Epithelial cell of prostate (primary cell): ENCODE data around the gene RCSD1.
"Not testable (repeated sequence)": the region's sequence is repeated elsewhere in the genome, so short reads cannot be mapped to it uniquely, and the experiment has no call there.

Source experiments
- DNase-seq: peaks from one replicate; pipeline ENCODE4 v3.0.0-alpha.2; 2011; ENCODE audit warnings: low read depth, low spot score
- H3K27ac ChIP-seq: fragments of 450-650 bp; 2 replicates; pipeline ENCODE4 v1.5.1; 2017; ENCODE audit warnings: mild to moderate bottlenecking

RCSD1 gene

DNA sequence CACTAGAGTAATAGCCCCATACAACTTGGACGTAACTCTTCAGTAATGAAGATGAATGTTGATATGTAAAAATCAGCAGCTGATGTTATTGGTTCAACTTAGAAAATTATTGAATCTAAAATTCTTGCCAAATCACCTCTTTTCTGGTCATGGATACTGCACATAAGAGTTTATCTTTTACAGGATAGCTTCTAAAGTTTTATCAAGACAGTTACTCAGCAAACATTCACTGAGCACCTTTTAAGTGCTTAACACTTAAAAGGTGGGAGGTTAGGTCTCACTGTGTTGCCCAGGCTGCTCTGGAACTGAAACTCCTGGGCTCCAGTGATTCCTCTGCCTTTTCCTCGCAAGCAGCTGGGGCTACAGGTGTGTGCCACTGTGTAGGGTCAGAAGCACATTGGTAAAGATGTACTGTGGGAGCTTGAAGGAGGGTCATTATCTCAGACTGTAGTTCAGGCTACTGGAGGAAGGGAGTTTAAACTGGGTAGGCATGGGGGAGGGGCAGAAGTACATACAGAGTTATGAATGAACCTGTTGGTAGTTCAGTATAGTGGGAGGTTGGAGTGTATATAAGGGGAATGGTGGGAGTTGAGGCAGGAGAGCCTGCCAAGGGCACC, 93.8 kb downstream of the RCSD1 start:
- no peak overlapping the region for H3K27ac ChIP-seq
- DNase-seq = no peak

DNA sequence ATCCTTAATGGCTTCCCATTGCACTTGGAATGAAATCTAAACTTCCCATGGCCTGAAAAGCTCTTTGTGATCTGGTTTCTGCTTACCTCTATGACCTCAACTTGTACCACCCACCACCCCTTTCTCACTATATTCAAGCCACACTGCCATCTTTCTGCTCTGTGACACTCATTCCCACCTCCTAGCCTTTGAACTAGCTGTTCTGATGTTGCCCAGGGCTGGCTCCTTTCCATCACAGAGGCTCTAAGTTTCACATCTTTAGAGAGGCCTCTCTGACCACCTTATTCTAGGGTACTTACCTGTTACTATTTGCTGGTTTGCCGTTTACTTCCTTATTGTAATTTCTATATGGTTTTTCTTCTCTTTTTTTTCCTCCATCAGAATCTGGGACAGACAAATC, 96.0 kb downstream of the RCSD1 start:
- H3K27ac ChIP-seq = no peak overlapping the region
- DNase-seq = no peak

DNA sequence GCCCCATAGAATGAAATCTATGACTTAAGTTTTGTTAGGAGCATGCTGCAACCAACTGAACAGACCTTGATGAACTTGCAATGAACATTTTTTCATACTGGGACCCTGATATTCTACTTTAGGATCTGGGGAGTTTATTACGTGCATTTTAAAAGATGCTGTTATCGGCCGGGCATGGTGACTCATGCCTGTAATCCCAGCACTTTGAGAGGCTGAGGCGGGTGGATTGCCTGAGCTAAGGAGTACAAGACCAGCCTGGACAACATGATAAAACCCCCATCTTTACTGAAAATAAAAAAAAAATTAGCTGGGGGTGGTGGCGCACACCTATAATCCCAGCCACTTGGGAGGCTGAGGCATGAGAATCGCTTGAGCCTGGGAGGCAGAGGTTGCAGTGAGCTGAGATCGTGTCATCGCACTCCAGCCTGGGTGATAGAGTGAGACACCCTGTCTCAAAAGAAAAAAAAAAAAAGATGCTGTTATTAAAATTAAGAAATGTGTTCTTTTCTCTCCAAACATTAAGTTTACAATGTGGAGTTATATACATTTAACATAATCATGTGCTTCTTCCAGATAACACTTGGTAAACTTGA, 98.9 kb downstream of the RCSD1 start:
- DNase-seq = no peak
- no peak overlapping the region for H3K27ac ChIP-seq

GRCh38 chr1:167734227-167734626, 104.2 kb downstream of the RCSD1 start:
- no peak for DNase-seq
- no peak overlapping the region for H3K27ac ChIP-seq

GRCh38 chr1:167734841-167735240, 104.8 kb downstream of the RCSD1 start:
- no peak for DNase-seq
- no peak overlapping the region for H3K27ac ChIP-seq

DNA sequence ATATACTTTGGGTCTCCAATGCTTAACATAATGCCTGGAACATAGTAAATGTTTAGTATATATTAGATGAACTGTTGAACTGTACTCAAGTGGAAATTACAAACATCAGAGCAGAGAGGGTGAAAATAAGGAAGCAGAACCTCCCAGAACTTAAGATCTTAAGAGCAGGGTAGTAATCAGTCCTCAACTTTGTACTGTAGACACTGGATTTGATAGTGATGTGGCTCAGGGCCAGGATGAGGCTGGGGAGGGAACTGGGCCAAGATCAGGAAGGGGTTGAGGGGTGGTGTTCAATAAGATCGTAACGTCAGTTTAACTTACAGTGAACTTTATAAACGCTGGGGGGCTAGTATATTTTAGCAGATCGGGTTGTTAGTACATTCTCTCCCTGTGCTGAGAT, 107.1 kb downstream of the RCSD1 start:
- no peak overlapping the region for H3K27ac ChIP-seq
- DNase-seq = no peak

DNA sequence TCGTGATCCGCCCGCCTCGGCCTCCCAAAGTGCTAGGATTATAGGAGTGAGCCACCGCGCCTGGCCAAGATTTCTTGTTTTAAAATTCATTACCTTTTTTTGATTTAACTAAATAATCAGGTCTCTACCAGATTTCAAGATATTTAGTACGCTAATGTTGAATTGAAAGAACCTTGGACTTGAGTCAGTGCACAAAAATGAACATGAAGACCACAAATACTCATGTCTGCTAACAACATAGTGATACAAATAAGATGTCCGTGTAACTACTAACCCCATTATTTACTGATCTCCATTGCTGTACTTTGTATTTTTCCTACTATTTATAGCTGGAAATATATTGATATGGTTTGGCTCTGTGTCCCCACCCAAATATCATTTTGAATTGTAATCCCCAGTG, 108.1 kb downstream of the RCSD1 start:
- H3K27ac ChIP-seq = no peak overlapping the region
- DNase-seq = no peak

DNA sequence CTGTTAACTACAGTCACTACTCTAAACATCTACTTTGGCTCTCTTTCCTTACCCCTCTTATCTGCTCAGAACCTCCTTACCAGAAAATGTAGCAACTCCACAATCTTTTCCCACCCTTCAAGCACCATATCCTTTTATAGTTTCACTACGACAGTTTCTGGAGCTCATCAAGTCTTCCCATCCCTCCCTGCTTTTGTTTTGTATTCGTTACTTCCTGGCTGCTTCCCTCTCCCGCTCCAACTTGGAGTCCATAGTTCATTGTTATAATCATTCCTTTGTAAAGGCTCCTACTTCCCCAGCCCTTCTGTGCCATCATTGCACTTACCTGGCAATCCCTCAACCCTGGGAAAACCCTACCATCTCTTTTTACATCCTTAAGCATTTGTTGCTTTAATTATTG, 109.7 kb downstream of the RCSD1 start:
- H3K27ac ChIP-seq = no peak overlapping the region
- DNase-seq = no peak

GRCh38 chr1:167741103-167741502, 111.1 kb downstream of the RCSD1 start:
- not testable (repeated sequence) for DNase-seq
- peak overlapping the region; percentile 14 for H3K27ac ChIP-seq

GRCh38 chr1:167742392-167743057, 112.5 kb downstream of the RCSD1 start:
- not testable (repeated sequence) for H3K27ac ChIP-seq, DNase-seq

GRCh38 chr1:167744901-167745300, 114.9 kb downstream of the RCSD1 start:
- H3K27ac ChIP-seq = no peak overlapping the region
- no peak for DNase-seq

- H3K27ac ChIP-seq = no peak overlapping the region
- no peak for DNase-seq
Measured at GRCh38 chr1:167746013-167746672, 116.1 kb downstream of the RCSD1 start.

GRCh38 chr1:167746988-167747655, 117.1 kb downstream of the RCSD1 start:
- no peak for DNase-seq
- no peak overlapping the region for H3K27ac ChIP-seq

- DNase-seq = no peak
- no peak overlapping the region for H3K27ac ChIP-seq
Measured at GRCh38 chr1:167747988-167748387, 118.0 kb downstream of the RCSD1 start.

GRCh38 chr1:167748906-167749305, 118.9 kb downstream of the RCSD1 start:
- H3K27ac ChIP-seq = no peak overlapping the region
- no peak for DNase-seq

GRCh38 chr1:167749741-167750140, 119.7 kb downstream of the RCSD1 start:
- H3K27ac ChIP-seq = no peak overlapping the region
- DNase-seq = no peak

GRCh38 chr1:167750641-167751040, 120.6 kb downstream of the RCSD1 start:
- peak overlapping the region; percentile 76 for H3K27ac ChIP-seq
- no peak for DNase-seq

DNA sequence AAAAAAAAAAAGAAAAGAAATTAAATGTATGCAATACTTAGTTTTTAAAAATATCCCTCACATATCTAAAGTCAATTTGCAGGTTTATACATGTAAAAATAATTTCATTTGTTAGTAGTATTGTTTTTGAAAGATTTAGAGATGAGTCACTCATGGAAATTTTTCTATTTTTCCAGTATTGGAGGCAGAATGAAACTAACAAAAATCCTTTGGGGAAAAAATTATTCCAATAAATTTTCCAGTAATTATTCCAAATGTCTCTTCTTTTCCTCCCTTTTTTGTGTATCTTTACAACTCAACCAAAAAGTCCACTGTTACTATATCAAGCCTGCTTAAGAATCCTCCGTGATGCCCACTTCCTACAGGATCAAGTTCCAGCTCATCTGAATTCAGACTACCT, 121.6 kb downstream of the RCSD1 start:
- H3K27ac ChIP-seq = peak overlapping the region; percentile 76
- DNase-seq = no peak

GRCh38 chr1:167752219-167752985, 122.4 kb downstream of the RCSD1 start:
- H3K27ac ChIP-seq = peak overlapping the region; percentile 76
- no peak for DNase-seq

DNA sequence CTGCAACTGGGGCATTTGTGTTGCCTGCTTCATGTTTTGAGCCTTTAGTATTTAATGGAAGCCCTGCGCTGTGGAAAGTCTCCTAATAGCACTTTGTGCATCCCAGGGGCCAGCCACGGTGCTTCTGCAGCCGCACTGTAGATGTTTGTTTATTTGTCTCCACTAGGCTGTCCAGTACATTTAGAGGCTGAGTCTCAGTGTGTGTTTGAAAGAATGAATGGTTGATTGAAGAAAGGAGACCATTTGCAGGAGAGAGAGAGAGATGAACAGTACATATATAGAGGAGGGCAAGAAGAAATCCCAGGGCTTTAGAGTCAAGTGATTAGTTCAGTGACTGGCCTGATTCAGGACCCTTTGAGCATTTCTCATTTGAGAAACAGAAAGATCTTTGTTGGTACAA, 125.6 kb downstream of the RCSD1 start:
- no peak for DNase-seq
- H3K27ac ChIP-seq = no peak overlapping the region
